ENCODE data around the gene GLYATL3.

DNA sequence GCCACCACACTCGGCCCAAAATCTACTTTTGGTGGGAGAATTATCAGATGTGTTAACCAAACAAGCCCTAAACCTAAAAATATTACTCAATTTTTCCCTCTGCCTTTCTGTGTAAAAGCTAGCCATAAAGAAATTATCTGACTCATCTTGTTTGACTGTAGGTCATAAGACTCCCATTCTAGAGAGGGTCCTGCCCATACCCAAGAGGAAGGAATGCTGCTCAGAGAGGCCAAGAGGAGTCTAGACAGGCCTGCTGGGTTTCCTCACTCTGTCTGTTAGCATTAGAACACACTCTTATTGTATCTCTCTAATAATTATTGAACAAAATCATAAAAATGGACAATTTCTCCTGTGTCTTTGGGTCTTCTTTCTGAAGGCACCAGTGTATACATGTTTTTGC lies 76.9 kb downstream of the GLYATL3 start:
- TF ChIP-seq YY1 (IDR thresholded peaks at IDR 0.05; ENCODE audit: insufficient read depth, insufficient read length) (no peak), ZNF274 (IDR thresholded peaks at IDR 0.05; ENCODE audit: low read depth, low read length) (no peak), SUZ12 (IDR thresholded peaks at IDR 0.05; ENCODE audit: extremely low read depth, insufficient read depth, insufficient read length) (no peak)
